ENCODE results near the gene ITGB4.

DNA sequence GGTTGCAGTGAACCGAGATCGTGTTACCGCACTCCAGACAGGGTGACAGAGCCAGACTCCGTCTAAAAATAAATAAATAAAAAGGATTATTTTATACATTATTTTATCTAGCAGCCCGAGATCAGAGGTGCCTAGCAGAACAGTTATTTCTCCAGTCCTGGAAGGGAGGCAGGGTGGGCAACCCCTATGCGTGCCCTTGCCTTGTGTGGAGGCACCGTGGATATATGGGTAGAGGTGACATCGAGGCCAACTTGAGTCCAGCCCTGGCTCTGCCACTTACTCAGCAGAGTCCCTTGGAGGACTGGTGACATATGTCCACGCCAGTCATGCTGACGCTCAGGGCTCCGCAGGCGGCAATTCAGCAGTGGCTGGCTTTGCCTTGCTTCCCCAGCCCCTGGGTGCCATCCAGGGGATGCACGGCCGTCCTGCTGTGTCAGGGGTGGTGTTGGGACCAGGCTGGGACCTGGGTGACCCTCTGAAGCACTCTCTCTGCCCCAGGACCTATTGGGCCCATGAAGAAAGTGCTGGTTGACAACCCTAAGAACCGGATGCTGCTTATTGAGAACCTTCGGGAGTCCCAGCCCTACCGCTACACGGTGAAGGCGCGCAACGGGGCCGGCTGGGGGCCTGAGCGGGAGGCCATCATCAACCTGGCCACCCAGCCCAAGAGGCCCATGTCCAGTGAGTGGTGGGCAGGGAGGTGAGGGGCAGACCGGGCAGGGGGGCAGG lies 30.6 kb downstream of the ITGB4 start:
- TF ChIP-seq CTCF (IDR thresholded peaks at IDR 0.05) (no peak), POLR2AphosphoS5 (IDR thresholded peaks at IDR 0.05) (no peak), POLR2A (IDR thresholded peaks at IDR 0.05; ENCODE audit: low read depth) (no peak)

Data from esophagus muscularis mucosa (tissue), 3 donors.